ENCODE data around the gene ARID4B. TPM values are rescaled to one million over a fixed set of nuclear protein-coding genes. Genes with fewer than 3 reads are reported as not detected.
"Not testable (repeated sequence)": the region's sequence is repeated elsewhere in the genome, so short reads cannot be mapped to it uniquely, and the experiment has no call there.

ARID4B gene
- total and polyA plus RNA-seq, 2 of the 13 experiments (the other 11 are each of a cell fraction or from before 2014, with no cell fraction given), result 9.7 to 24.6 TPM

DNA sequence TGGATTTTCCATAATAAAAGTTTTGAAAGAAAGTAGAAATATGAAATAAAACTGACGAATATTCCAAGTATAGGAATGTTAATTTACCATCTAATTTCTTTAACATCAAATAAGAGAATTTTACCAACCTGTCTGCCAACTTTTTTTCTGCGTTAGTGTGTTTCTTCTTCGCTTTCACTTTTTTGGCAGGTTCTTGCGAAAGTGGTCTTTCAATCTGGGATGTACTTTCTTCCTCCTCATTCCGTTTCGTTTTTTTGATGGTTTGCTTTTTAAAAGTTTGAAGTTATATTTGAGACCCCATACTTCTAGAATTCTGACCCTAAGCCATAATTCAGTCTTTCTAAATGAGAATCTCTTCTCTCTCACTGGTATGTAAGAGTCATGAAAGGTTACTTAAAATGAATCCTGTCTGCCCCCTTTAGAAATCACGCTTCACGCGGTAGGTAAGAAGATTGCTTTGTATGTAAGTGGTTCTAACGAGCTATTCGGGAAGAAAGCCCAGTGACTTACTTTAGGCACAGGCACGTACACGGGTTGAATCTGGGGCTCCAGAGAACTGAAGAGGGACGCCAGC is 167.5 kb downstream of the ARID4B start:
- peak overlapping the region; percentile 86 for H3K9ac ChIP-seq (ENCODE audit: insufficient read depth, low read depth, low read length)
- ChIA-PET POLR2A (interaction anchor here (0.7 to 1.4 kb wide), 14 partner anchors 14 to 557 kb away, joined by 3 to 15 read pairs (median 3); partner anchors contain the start of gene TOMM20), CTCF (ENCODE audit: low intra/inter-chr PET ratio, low total read pairs) (interaction anchor here (0.6 kb wide), 1 partner anchor 25 kb away, joined by 3 read pairs; no protein-coding TSS in a partner anchor)
- H3K4me3 ChIP-seq (replicated peaks in 1 of 3; ENCODE audit: insufficient read depth in 1 of 3, low read depth in 2 of 3, low read length in 3 of 3), result peak overlapping the region; percentile 75 to 91 (median 76)
- H3K27me3 ChIP-seq (ENCODE audit: control insufficient read depth in 1 of 2, insufficient read depth in 2 of 2, low read length in 2 of 2), result no peaks in the 10 kb centered on the region
- FAIRE-seq, result no peak
- peaks cover 54% of the 10 kb centered on the region for H3K4me1 ChIP-seq (ENCODE audit: insufficient read depth, low read length)
- H4K20me1 ChIP-seq (ENCODE audit: insufficient read depth, low read length), result no peaks in the 10 kb centered on the region; the same call in 1 of the 2 replicates
- peak overlapping the region; percentile 44 for H2AFZ ChIP-seq (ENCODE audit: low read length)
- peak; percentile 16; the same call in 1 of the 3 replicates for ATAC-seq
- BruUV-seq (replicated peaks), result TSS peak; percentile 86
- peaks cover 41% of the 10 kb centered on the region for H3K79me2 ChIP-seq (ENCODE audit: insufficient read depth, low read length)
- H3K36me3 ChIP-seq (replicated peaks in 1 of 2; ENCODE audit: control insufficient read depth in 1 of 2, insufficient read depth in 2 of 2, low read length in 2 of 2), result peaks cover 4 to 26% of the 10 kb centered on the region in 2 experiments; a peak in 3 of 5 replicates
- H3K9me3 ChIP-seq (ENCODE audit: low read length), result no peaks in the 10 kb centered on the region
- 4% methylated on average over 13 of the region's 14 CpGs for WGBS (ENCODE audit: low lambda C conversion rate)
- TF ChIP-seq KDM5A (IDR thresholded peaks at IDR 0.05; ENCODE audit: borderline replicate concordance, low read length), result peak; percentile 32; the same call in 1 of the 2 replicates
- no peak for TF ChIP-seq ZNF652 (CRISPR knock-in tag; IDR thresholded peaks at IDR 0.05; ENCODE audit: borderline replicate concordance, low read depth)
- 0 out of 2 replicates have a peak, but pooled peaks have one; percentile 5 for TF ChIP-seq CHD2 (IDR thresholded peaks at IDR 0.05; ENCODE audit: low read depth, low read length)
- TF ChIP-seq CEBPG (CRISPR knock-in tag; IDR thresholded peaks at IDR 0.05), result peak; percentile 34; the same call in 1 of the 2 replicates
- DNase-seq (ENCODE audit: low spot score), result peak; percentile 50
- in situ Hi-C loops (cut with HindIII; ENCODE audit: extremely low pct_ligation_motif_present, low pct_unique_long_range_greater_than_20kb), result no loop called here
- intact Hi-C loops (cut with micrococcal nuclease; ENCODE audit: unreplicated experiment), result loop anchor here (5.0 to 10.0 kb wide), 3 partner anchors 33 to 663 kb away; partner anchors contain the start of gene TOMM20
- peak overlapping the region; percentile 77 for H3K4me2 ChIP-seq (ENCODE audit: low read depth, low read length)
- H3K27ac ChIP-seq (ENCODE audit: extremely low read length, insufficient read depth, low read length), result peak overlapping the region; percentile 85

DNA sequence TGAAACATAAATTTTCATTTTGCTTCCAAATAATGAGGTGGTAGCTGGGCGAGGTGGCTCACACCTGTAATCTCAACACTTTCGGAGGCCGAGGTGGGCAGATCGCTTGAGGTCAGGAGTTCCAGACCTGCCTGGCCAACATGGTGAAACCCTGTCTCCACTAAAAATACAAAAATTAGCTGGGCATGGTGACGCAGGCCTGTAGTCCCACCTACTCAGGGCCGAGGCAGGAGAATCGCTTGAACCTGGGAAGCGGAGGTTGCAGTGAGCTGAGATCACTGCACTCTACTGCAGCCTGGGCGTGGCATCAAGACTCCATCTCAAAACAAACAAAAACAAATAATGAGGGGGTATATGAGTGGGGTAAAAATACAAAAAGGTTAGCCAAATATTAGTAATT is 168.0 kb downstream of the ARID4B start:
- intact Hi-C loops (cut with micrococcal nuclease; ENCODE audit: unreplicated experiment), result loop anchor here (5.0 to 10.0 kb wide), 3 partner anchors 33 to 663 kb away; partner anchors contain the start of gene TOMM20
- BruUV-seq (replicated peaks); H4K20me1 ChIP-seq (ENCODE audit: insufficient read depth, low read length); H3K9me3 ChIP-seq (ENCODE audit: low read length); FAIRE-seq; in situ Hi-C loops (cut with HindIII; ENCODE audit: extremely low pct_ligation_motif_present, low pct_unique_long_range_greater_than_20kb); H2AFZ ChIP-seq (ENCODE audit: low read length); H3K27me3 ChIP-seq (ENCODE audit: control insufficient read depth in 1 of 2, insufficient read depth in 2 of 2, low read length in 2 of 2); DNase-seq (ENCODE audit: low spot score); ATAC-seq; POLR2A ChIA-PET: not testable (repeated sequence)
- peaks cover 4 to 27% of the 10 kb centered on the region in 2 experiments; a peak in 3 of 5 replicates for H3K36me3 ChIP-seq (replicated peaks in 1 of 2; ENCODE audit: control insufficient read depth in 1 of 2, insufficient read depth in 2 of 2, low read length in 2 of 2)
- TF ChIP-seq ZSCAN31 (CRISPR knock-in tag; IDR thresholded peaks at IDR 0.05; ENCODE audit: low read depth) (0 out of 2 replicates have a peak, but pooled peaks have one; percentile 27), ZBTB38 (CRISPR knock-in tag; IDR thresholded peaks at IDR 0.05) (peak; percentile 97; the same call in 1 of the 2 replicates)
- peak overlapping the region; percentile 85 for H3K27ac ChIP-seq (ENCODE audit: extremely low read length, insufficient read depth, low read length)
- 80% methylated on average over 9 of the region's 9 CpGs for WGBS (ENCODE audit: low lambda C conversion rate)
- peaks cover 41% of the 10 kb centered on the region for H3K79me2 ChIP-seq (ENCODE audit: insufficient read depth, low read length)
- peaks cover 54% of the 10 kb centered on the region for H3K4me1 ChIP-seq (ENCODE audit: insufficient read depth, low read length)
- H3K4me3 ChIP-seq (replicated peaks in 1 of 3; ENCODE audit: insufficient read depth in 1 of 3, low read depth in 2 of 3, low read length in 3 of 3), result peak overlapping the region; percentile 75 to 91 (median 76)
- H3K9ac ChIP-seq (ENCODE audit: insufficient read depth, low read depth, low read length), result peak overlapping the region; percentile 86
- CTCF ChIA-PET (ENCODE audit: low intra/inter-chr PET ratio, low total read pairs), result interaction anchor here (0.6 kb wide), 1 partner anchor 26 kb away, joined by 3 read pairs; no protein-coding TSS in a partner anchor
- peak overlapping the region; percentile 77 for H3K4me2 ChIP-seq (ENCODE audit: low read depth, low read length)

DNA sequence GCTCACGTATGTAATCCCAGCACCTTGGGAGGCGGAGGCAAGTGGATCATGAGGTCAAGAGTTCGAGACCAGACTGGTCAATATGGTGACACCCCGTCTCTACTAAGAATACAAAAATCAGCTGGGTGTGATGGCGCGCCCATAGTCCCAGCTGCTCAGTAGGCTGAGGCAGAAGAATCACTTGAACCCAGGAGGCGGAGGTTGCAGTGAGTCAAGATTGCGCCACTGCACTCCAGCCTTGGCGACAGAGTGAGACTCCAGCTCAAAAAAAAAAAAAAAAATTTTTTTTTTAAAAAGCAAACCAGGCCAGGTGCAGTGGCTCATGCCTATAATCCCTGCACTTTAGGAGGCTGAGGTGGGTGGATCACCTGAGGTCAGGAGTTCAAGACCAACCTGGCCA is 168.7 kb downstream of the ARID4B start:
- FAIRE-seq; in situ Hi-C loops (cut with HindIII; ENCODE audit: extremely low pct_ligation_motif_present, low pct_unique_long_range_greater_than_20kb); intact Hi-C loops (cut with micrococcal nuclease; ENCODE audit: unreplicated experiment); ATAC-seq; H3K27me3 ChIP-seq (ENCODE audit: control insufficient read depth in 1 of 2, insufficient read depth in 2 of 2, low read length in 2 of 2); BruUV-seq (replicated peaks); H3K4me3 ChIP-seq (replicated peaks in 1 of 3; ENCODE audit: insufficient read depth in 1 of 3, low read depth in 2 of 3, low read length in 3 of 3); POLR2A ChIA-PET; H4K20me1 ChIP-seq (ENCODE audit: insufficient read depth, low read length); H3K9ac ChIP-seq (ENCODE audit: insufficient read depth, low read depth, low read length); H3K9me3 ChIP-seq (ENCODE audit: low read length); H2AFZ ChIP-seq (ENCODE audit: low read length); H3K27ac ChIP-seq (ENCODE audit: extremely low read length, insufficient read depth, low read length); DNase-seq (ENCODE audit: low spot score); CTCF ChIA-PET (ENCODE audit: low intra/inter-chr PET ratio, low total read pairs): not testable (repeated sequence)
- Histone ChIP-seq H3K4me1 (ENCODE audit: insufficient read depth, low read length) (peaks cover 54% of the 10 kb centered on the region), H3K4me2 (ENCODE audit: low read depth, low read length) (peak overlapping the region; percentile 77; the same call in 1 of the 2 replicates), H3K79me2 (ENCODE audit: insufficient read depth, low read length) (peaks cover 41% of the 10 kb centered on the region), H3K36me3 (replicated peaks in 1 of 2; ENCODE audit: control insufficient read depth in 1 of 2, insufficient read depth in 2 of 2, low read length in 2 of 2) (peaks cover 4 to 33% of the 10 kb centered on the region in 2 experiments; a peak in 3 of 5 replicates)
- WGBS (ENCODE audit: low lambda C conversion rate), result 98% methylated on average over 9 of the region's 9 CpGs

Data from HepG2 (cell line).